Hepatocyte (in vitro differentiated cells): ENCODE measurements around the gene AGAP1.

Source experiments
- EZH2 ChIP-seq: fragments of 200-600 bp; sonication (generic); IDR thresholded peaks from 2 replicates; pipeline ENCODE4 v1.6.1; 2016; ENCODE audit warnings: antibody characterized with exemption, mild to moderate bottlenecking, borderline replicate concordance
- EZH2phosphoT487 ChIP-seq: fragments of 200-600 bp; sonication (generic); IDR thresholded peaks from one replicate; pipeline ENCODE4 v1.6.1; 2018; ENCODE audit warnings: antibody characterized with exemption, mild to moderate bottlenecking, low read depth, moderate library complexity; ENCODE audit not compliant: unreplicated experiment, severe bottlenecking
- TF ChIP-seq, protein P1 (sequence below): fragments of 200-600 bp; sonication (generic); IDR thresholded peaks from 2 replicates; pipeline ENCODE4 v1.5.1; 2016; ENCODE audit warnings: antibody characterized with exemption, mild to moderate bottlenecking; ENCODE audit not compliant: poor library complexity

DNA sequence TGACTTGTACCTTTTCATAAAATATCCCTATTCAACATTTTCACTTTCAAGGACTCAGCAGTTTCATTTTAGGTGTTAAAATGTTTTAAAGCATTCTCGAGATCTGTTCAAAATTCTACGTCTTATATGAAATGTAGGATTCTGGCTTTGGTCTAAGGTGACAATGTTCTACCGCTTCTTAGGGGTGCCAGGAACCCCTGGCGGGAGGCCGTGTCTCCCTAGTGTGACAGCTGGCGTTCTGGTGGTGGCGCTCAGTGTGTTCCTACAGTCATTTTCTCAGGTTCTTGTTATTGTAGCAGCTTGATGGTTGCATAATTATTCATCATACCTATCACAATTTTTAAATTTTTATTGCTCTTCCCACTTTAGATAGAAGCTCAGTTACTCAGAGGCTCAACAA is 204.6 kb downstream of the AGAP1 start:
- TF ChIP-seq, protein P1, sequence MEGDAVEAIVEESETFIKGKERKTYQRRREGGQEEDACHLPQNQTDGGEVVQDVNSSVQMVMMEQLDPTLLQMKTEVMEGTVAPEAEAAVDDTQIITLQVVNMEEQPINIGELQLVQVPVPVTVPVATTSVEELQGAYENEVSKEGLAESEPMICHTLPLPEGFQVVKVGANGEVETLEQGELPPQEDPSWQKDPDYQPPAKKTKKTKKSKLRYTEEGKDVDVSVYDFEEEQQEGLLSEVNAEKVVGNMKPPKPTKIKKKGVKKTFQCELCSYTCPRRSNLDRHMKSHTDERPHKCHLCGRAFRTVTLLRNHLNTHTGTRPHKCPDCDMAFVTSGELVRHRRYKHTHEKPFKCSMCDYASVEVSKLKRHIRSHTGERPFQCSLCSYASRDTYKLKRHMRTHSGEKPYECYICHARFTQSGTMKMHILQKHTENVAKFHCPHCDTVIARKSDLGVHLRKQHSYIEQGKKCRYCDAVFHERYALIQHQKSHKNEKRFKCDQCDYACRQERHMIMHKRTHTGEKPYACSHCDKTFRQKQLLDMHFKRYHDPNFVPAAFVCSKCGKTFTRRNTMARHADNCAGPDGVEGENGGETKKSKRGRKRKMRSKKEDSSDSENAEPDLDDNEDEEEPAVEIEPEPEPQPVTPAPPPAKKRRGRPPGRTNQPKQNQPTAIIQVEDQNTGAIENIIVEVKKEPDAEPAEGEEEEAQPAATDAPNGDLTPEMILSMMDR = no peak
- no peak for TF ChIP-seq EZH2
- no peak for TF ChIP-seq EZH2phosphoT487
